PFSK-1 (cell line): ENCODE measurements around the gene H2BK1.

Experiments used
- FOXP2 ChIP-seq: optimal IDR thresholded peaks from 2 replicates; pipeline ENCODE3; 2011; ENCODE audit warnings: borderline replicate concordance, control low read depth, inconsistent platforms; ENCODE audit not compliant: insufficient read depth; ENCODE audit errors: extremely low read length, extremely low read depth
- POLR2AphosphoS5 ChIP-seq: IDR thresholded peaks from 2 replicates; pipeline ENCODE4 v1.6.1; 2012; ENCODE audit warnings: low read depth, mild to moderate bottlenecking, control low read depth, low read length, moderate library complexity
- REST ChIP-seq, 2 experiments: IDR thresholded peaks; 2 replicates each; pipeline versions ENCODE4 v1.6.1 to v1.8.0; 2011 to 2012; ENCODE audit warnings: low read depth in 2 of 2, low read length in 2 of 2, control low read depth in 1 of 2, inconsistent platforms in 1 of 2, mild to moderate bottlenecking in 1 of 2, moderate library complexity in 1 of 2; ENCODE audit not compliant: insufficient read depth in 1 of 2
- SIN3A ChIP-seq: IDR thresholded peaks from 2 replicates; pipeline ENCODE4 v1.6.1; 2012; ENCODE audit warnings: mild to moderate bottlenecking, low read length, moderate library complexity, borderline replicate concordance; ENCODE audit not compliant: insufficient read depth
- TAF1 ChIP-seq: IDR thresholded peaks from 2 replicates; pipeline ENCODE4 v1.6.1; 2012; ENCODE audit warnings: low read length, control low read depth, borderline replicate concordance; ENCODE audit not compliant: insufficient read depth

H2BK1 gene

GRCh38 chr7:151168003-151168786 is 42.1 kb downstream of the H2BK1 start:
- TF ChIP-seq FOXP2 (no peak), TAF1 (no peak), POLR2AphosphoS5 (no peak), REST (IDR thresholded peaks at IDR 0.05; ENCODE audit: insufficient read depth in 1 of 2, low read depth in 2 of 2, low read length in 2 of 2) (no peak), SIN3A (no peak)

- TF ChIP-seq SIN3A: no peak
- TF ChIP-seq FOXP2: no peak
- TF ChIP-seq POLR2AphosphoS5: no peak
- TF ChIP-seq TAF1: no peak
- no peak for TF ChIP-seq REST (IDR thresholded peaks at IDR 0.05; ENCODE audit: insufficient read depth in 1 of 2, low read depth in 2 of 2, low read length in 2 of 2)
Observed at GRCh38 chr7:151167197-151167961, 42.9 kb downstream of the H2BK1 start, which contains the start of gene GBX1. GBX1 (minus strand) TSS chr7:151167694; CDS start chr7:151167548, 146 bp downstream.

- TF ChIP-seq POLR2AphosphoS5 (no peak), REST (IDR thresholded peaks at IDR 0.05; ENCODE audit: insufficient read depth in 1 of 2, low read depth in 2 of 2, low read length in 2 of 2) (no peak), SIN3A (no peak), FOXP2 (no peak), TAF1 (no peak)
Observed at GRCh38 chr7:151166629-151167196, 43.6 kb downstream of the H2BK1 start.

- TF ChIP-seq SIN3A (no peak), TAF1 (no peak), REST (IDR thresholded peaks at IDR 0.05; ENCODE audit: insufficient read depth in 1 of 2, low read depth in 2 of 2, low read length in 2 of 2) (no peak), POLR2AphosphoS5 (no peak), FOXP2 (no peak)
Observed at GRCh38 chr7:151161757-151162156, 48.5 kb downstream of the H2BK1 start.
